ENCODE data around the gene XRCC6.

Gene XRCC6

GRCh38 chr22:41638124-41638523, 17.0 kb downstream of the XRCC6 start:
- no peak for TF ChIP-seq ZNF274 (IDR thresholded peaks at IDR 0.05; ENCODE audit: low read depth, low read length)
- TF ChIP-seq YY1 (IDR thresholded peaks at IDR 0.05; ENCODE audit: insufficient read depth, insufficient read length): no peak
- no peak for TF ChIP-seq SUZ12 (IDR thresholded peaks at IDR 0.05; ENCODE audit: extremely low read depth, insufficient read depth, insufficient read length)
- Histone ChIP-seq H3K27me3 (ENCODE audit: insufficient read depth, insufficient read length) (no peaks in the 10 kb centered on the region), H3K9ac (ENCODE audit: insufficient read length, low read depth) (no peak overlapping the region), H3K4me3 (ENCODE audit: insufficient read length, low read depth) (no peak overlapping the region), H3K9me3 (ENCODE audit: insufficient read depth, low read length) (no peaks in the 10 kb centered on the region), H3K4me1 (ENCODE audit: insufficient read depth, insufficient read length) (no peaks in the 10 kb centered on the region), H3K36me3 (ENCODE audit: insufficient read depth, insufficient read length, low read length) (peaks cover 90% of the 10 kb centered on the region)
- no peak for DNase-seq (ENCODE audit: low read depth, low spot score)

- Histone ChIP-seq H3K36me3 (ENCODE audit: insufficient read depth, insufficient read length, low read length) (peaks cover 89% of the 10 kb centered on the region), H3K4me3 (ENCODE audit: insufficient read length, low read depth) (no peak overlapping the region), H3K27me3 (ENCODE audit: insufficient read depth, insufficient read length) (no peaks in the 10 kb centered on the region), H3K4me1 (ENCODE audit: insufficient read depth, insufficient read length) (no peaks in the 10 kb centered on the region), H3K9me3 (ENCODE audit: insufficient read depth, low read length) (no peaks in the 10 kb centered on the region), H3K9ac (ENCODE audit: insufficient read length, low read depth) (no peak overlapping the region)
- TF ChIP-seq YY1 (IDR thresholded peaks at IDR 0.05; ENCODE audit: insufficient read depth, insufficient read length) (no peak), ZNF274 (IDR thresholded peaks at IDR 0.05; ENCODE audit: low read depth, low read length) (no peak), SUZ12 (IDR thresholded peaks at IDR 0.05; ENCODE audit: extremely low read depth, insufficient read depth, insufficient read length) (no peak)
- no peak for DNase-seq (ENCODE audit: low read depth, low spot score)
These were observed 17.7 kb downstream of the XRCC6 start for GRCh38 chr22:41638748-41639147.

GRCh38 chr22:41641854-41642253, 20.8 kb downstream of the XRCC6 start:
- Histone ChIP-seq H3K36me3 (ENCODE audit: insufficient read depth, insufficient read length, low read length) (peaks cover 85% of the 10 kb centered on the region), H3K4me1 (ENCODE audit: insufficient read depth, insufficient read length) (no peaks in the 10 kb centered on the region), H3K27me3 (ENCODE audit: insufficient read depth, insufficient read length) (no peaks in the 10 kb centered on the region), H3K4me3 (ENCODE audit: insufficient read length, low read depth) (no peak overlapping the region), H3K9me3 (ENCODE audit: insufficient read depth, low read length) (no peaks in the 10 kb centered on the region), H3K9ac (ENCODE audit: insufficient read length, low read depth) (no peak overlapping the region)
- no peak for TF ChIP-seq YY1 (IDR thresholded peaks at IDR 0.05; ENCODE audit: insufficient read depth, insufficient read length)
- no peak for TF ChIP-seq SUZ12 (IDR thresholded peaks at IDR 0.05; ENCODE audit: extremely low read depth, insufficient read depth, insufficient read length)
- no peak for TF ChIP-seq ZNF274 (IDR thresholded peaks at IDR 0.05; ENCODE audit: low read depth, low read length)
- DNase-seq (ENCODE audit: low read depth, low spot score): no peak

- no peak for DNase-seq (ENCODE audit: low read depth, low spot score)
- H3K9me3 ChIP-seq (ENCODE audit: insufficient read depth, low read length): no peaks in the 10 kb centered on the region
- H3K27me3 ChIP-seq (ENCODE audit: insufficient read depth, insufficient read length): no peaks in the 10 kb centered on the region
- TF ChIP-seq YY1 (IDR thresholded peaks at IDR 0.05; ENCODE audit: insufficient read depth, insufficient read length) (no peak), ZNF274 (IDR thresholded peaks at IDR 0.05; ENCODE audit: low read depth, low read length) (no peak), SUZ12 (IDR thresholded peaks at IDR 0.05; ENCODE audit: extremely low read depth, insufficient read depth, insufficient read length) (no peak)
- H3K4me1 ChIP-seq (ENCODE audit: insufficient read depth, insufficient read length): no peaks in the 10 kb centered on the region
- no peak overlapping the region for H3K4me3 ChIP-seq (ENCODE audit: insufficient read length, low read depth)
- no peak overlapping the region for H3K9ac ChIP-seq (ENCODE audit: insufficient read length, low read depth)
- peaks cover 83% of the 10 kb centered on the region for H3K36me3 ChIP-seq (ENCODE audit: insufficient read depth, insufficient read length, low read length)
These were observed 21.4 kb downstream of the XRCC6 start for GRCh38 chr22:41642331-41643110.

GRCh38 chr22:41647771-41648170, 26.7 kb downstream of the XRCC6 start:
- no peak for DNase-seq (ENCODE audit: low read depth, low spot score)
- no peak overlapping the region for H3K4me3 ChIP-seq (ENCODE audit: insufficient read length, low read depth)
- TF ChIP-seq SUZ12 (IDR thresholded peaks at IDR 0.05; ENCODE audit: extremely low read depth, insufficient read depth, insufficient read length): no peak
- no peak for TF ChIP-seq YY1 (IDR thresholded peaks at IDR 0.05; ENCODE audit: insufficient read depth, insufficient read length)
- no peak for TF ChIP-seq ZNF274 (IDR thresholded peaks at IDR 0.05; ENCODE audit: low read depth, low read length)
- no peaks in the 10 kb centered on the region for H3K27me3 ChIP-seq (ENCODE audit: insufficient read depth, insufficient read length)
- H3K36me3 ChIP-seq (ENCODE audit: insufficient read depth, insufficient read length, low read length): peaks cover 77% of the 10 kb centered on the region
- H3K9ac ChIP-seq (ENCODE audit: insufficient read length, low read depth): no peak overlapping the region
- H3K9me3 ChIP-seq (ENCODE audit: insufficient read depth, low read length): no peaks in the 10 kb centered on the region
- H3K4me1 ChIP-seq (ENCODE audit: insufficient read depth, insufficient read length): no peaks in the 10 kb centered on the region

GRCh38 chr22:41648432-41648831, 27.3 kb downstream of the XRCC6 start:
- H3K36me3 ChIP-seq (ENCODE audit: insufficient read depth, insufficient read length, low read length): peaks cover 77% of the 10 kb centered on the region
- TF ChIP-seq SUZ12 (IDR thresholded peaks at IDR 0.05; ENCODE audit: extremely low read depth, insufficient read depth, insufficient read length) (no peak), ZNF274 (IDR thresholded peaks at IDR 0.05; ENCODE audit: low read depth, low read length) (no peak), YY1 (IDR thresholded peaks at IDR 0.05; ENCODE audit: insufficient read depth, insufficient read length) (no peak)

GRCh38 chr22:41650229-41650628, 29.1 kb downstream of the XRCC6 start:
- no peak for DNase-seq (ENCODE audit: low read depth, low spot score)
- H3K36me3 ChIP-seq (ENCODE audit: insufficient read depth, insufficient read length, low read length): peaks cover 85% of the 10 kb centered on the region
- TF ChIP-seq YY1 (IDR thresholded peaks at IDR 0.05; ENCODE audit: insufficient read depth, insufficient read length) (no peak), ZNF274 (IDR thresholded peaks at IDR 0.05; ENCODE audit: low read depth, low read length) (no peak), SUZ12 (IDR thresholded peaks at IDR 0.05; ENCODE audit: extremely low read depth, insufficient read depth, insufficient read length) (no peak)
- no peaks in the 10 kb centered on the region for H3K4me1 ChIP-seq (ENCODE audit: insufficient read depth, insufficient read length)
- H3K27me3 ChIP-seq (ENCODE audit: insufficient read depth, insufficient read length): no peaks in the 10 kb centered on the region
- no peak overlapping the region for H3K9ac ChIP-seq (ENCODE audit: insufficient read length, low read depth)
- H3K4me3 ChIP-seq (ENCODE audit: insufficient read length, low read depth): no peak overlapping the region
- no peaks in the 10 kb centered on the region for H3K9me3 ChIP-seq (ENCODE audit: insufficient read depth, low read length)

More at GRCh38 chr22:41648432-41648831, 27.3 kb downstream of the XRCC6 start:
- DNase-seq (ENCODE audit: low read depth, low spot score): no peak
- no peaks in the 10 kb centered on the region for H3K27me3 ChIP-seq (ENCODE audit: insufficient read depth, insufficient read length)
- no peaks in the 10 kb centered on the region for H3K4me1 ChIP-seq (ENCODE audit: insufficient read depth, insufficient read length)
- no peaks in the 10 kb centered on the region for H3K9me3 ChIP-seq (ENCODE audit: insufficient read depth, low read length)
- H3K4me3 ChIP-seq (ENCODE audit: insufficient read length, low read depth): no peak overlapping the region
- H3K9ac ChIP-seq (ENCODE audit: insufficient read length, low read depth): no peak overlapping the region

All from NT2/D1 (cell line).